ENCODE results near the gene MRAP.

Gene MRAP

GRCh38 chr21:32299695-32300094 is 1.0 kb downstream of the MRAP start:
- TF ChIP-seq CTCF (IDR thresholded peaks at IDR 0.05): no peak
- Histone ChIP-seq H3K4me3 (no peak overlapping the region), H3K27ac (no peak overlapping the region)
- DNase-seq (ENCODE audit: low spot score): no peak

- peak; percentile 14 for DNase-seq (ENCODE audit: low spot score)
- Histone ChIP-seq H3K4me3 (no peak overlapping the region), H3K27ac (no peak overlapping the region)
- no peak for TF ChIP-seq CTCF (IDR thresholded peaks at IDR 0.05)
These were observed 1.5 kb downstream of the MRAP start for GRCh38 chr21:32300117-32300681.

- no peak overlapping the region for H3K27ac ChIP-seq
- TF ChIP-seq CTCF (IDR thresholded peaks at IDR 0.05): no peak
- DNase-seq (ENCODE audit: low spot score): no peak
- H3K4me3 ChIP-seq: no peak overlapping the region
These were observed 2.9 kb downstream of the MRAP start for GRCh38 chr21:32301596-32301995.

- DNase-seq (ENCODE audit: low spot score): no peak
- Histone ChIP-seq H3K4me3 (no peak overlapping the region), H3K27ac (no peak overlapping the region)
- TF ChIP-seq CTCF (IDR thresholded peaks at IDR 0.05): no peak
These were observed 3.9 kb downstream of the MRAP start for GRCh38 chr21:32302560-32302959.

GRCh38 chr21:32303385-32303784 is 4.7 kb downstream of the MRAP start:
- TF ChIP-seq CTCF (IDR thresholded peaks at IDR 0.05): no peak
- DNase-seq (ENCODE audit: low spot score): no peak
- H3K27ac ChIP-seq: no peak overlapping the region
- H3K4me3 ChIP-seq: no peak overlapping the region

- TF ChIP-seq CTCF (IDR thresholded peaks at IDR 0.05): no peak
- DNase-seq (ENCODE audit: low spot score): no peak
- H3K27ac ChIP-seq: no peak overlapping the region
- H3K4me3 ChIP-seq: no peak overlapping the region
These were observed 6.3 kb downstream of the MRAP start for GRCh38 chr21:32304998-32305397.

- no peak for TF ChIP-seq CTCF (IDR thresholded peaks at IDR 0.05)
- H3K27ac ChIP-seq: no peak overlapping the region
- no peak for DNase-seq (ENCODE audit: low spot score)
- no peak overlapping the region for H3K4me3 ChIP-seq
These were observed 7.5 kb downstream of the MRAP start for GRCh38 chr21:32306021-32306780.

All from coronary artery (tissue), 2 donors.